RWPE2 (cell line): ENCODE measurements around the gene TTLL3.

Experiments used
- ATAC-seq: fragments of 200-7000 bp; cut with Tn5 transposase; 3 replicates; pipeline ENCODE4 v1.9.1; 2021; ENCODE audit warnings: low read depth
- DNase-seq: peaks from one replicate; pipeline ENCODE4 v3.0.0-alpha.2; 2020; ENCODE audit warnings: low spot score
- H3K27ac ChIP-seq: fragments of 450-650 bp; 2 replicates; pipeline ENCODE4 v1.5.1; 2017; ENCODE audit warnings: mild to moderate bottlenecking; ENCODE audit not compliant: poor library complexity, severe bottlenecking
- H3K27me3 ChIP-seq: fragments of 250-450 bp; sonication (Bioruptor Pico); 2 replicates; pipeline ENCODE4 v1.5.1; 2021; ENCODE audit warnings: mild to moderate bottlenecking, moderate library complexity; ENCODE audit not compliant: insufficient read depth, poor library complexity, severe bottlenecking
- H3K36me3 ChIP-seq: fragments of 250-450 bp; sonication (Bioruptor Pico); 2 replicates; pipeline ENCODE4 v1.5.1; 2020; ENCODE audit warnings: low read depth, mild to moderate bottlenecking, moderate library complexity
- H3K4me1 ChIP-seq: fragments of 250-450 bp; sonication (Bioruptor Pico); 2 replicates; pipeline ENCODE4 v1.5.1; 2021; ENCODE audit warnings: mild to moderate bottlenecking, moderate library complexity; ENCODE audit not compliant: insufficient read depth, poor library complexity, severe bottlenecking
- H3K4me3 ChIP-seq: fragments of 250-450 bp; sonication (Bioruptor Pico); 2 replicates; pipeline ENCODE4 v1.5.1; 2021; ENCODE audit warnings: mild to moderate bottlenecking, moderate library complexity; ENCODE audit not compliant: severe bottlenecking
- H3K9me3 ChIP-seq: fragments of 250-450 bp; sonication (Bioruptor Pico); 2 replicates; pipeline ENCODE4 v1.5.1; 2021; ENCODE audit warnings: mild to moderate bottlenecking, moderate library complexity; ENCODE audit not compliant: severe bottlenecking
- CTCF ChIP-seq: fragments of 450-650 bp; IDR thresholded peaks from one replicate; pipeline ENCODE4 v1.5.1; 2017; ENCODE audit warnings: mild to moderate bottlenecking, moderate library complexity; ENCODE audit not compliant: poor library complexity, severe bottlenecking

The TTLL3 gene

GRCh38 chr3:9806137-9806536 is 3.9 kb upstream of the TTLL3 start:
- ATAC-seq (no peak), DNase-seq (no peak)

GRCh38 chr3:9806688-9807589 is 3.1 kb upstream of the TTLL3 start:
- no peak for TF ChIP-seq CTCF
- Histone ChIP-seq H3K4me3 (no peak overlapping the region), H3K27me3 (no peaks in the 10 kb centered on the region), H3K27ac (no peak overlapping the region), H3K9me3 (no peaks in the 10 kb centered on the region), H3K4me1 (no peaks in the 10 kb centered on the region), H3K36me3 (peaks cover 50% of the 10 kb centered on the region)
- DNase-seq (no peak), ATAC-seq (no peak)

More at GRCh38 chr3:9806137-9806536, 3.9 kb upstream of the TTLL3 start:
- Histone ChIP-seq H3K27me3 (no peaks in the 10 kb centered on the region), H3K4me3 (no peak overlapping the region), H3K27ac (no peak overlapping the region), H3K9me3 (no peaks in the 10 kb centered on the region), H3K36me3 (peaks cover 57% of the 10 kb centered on the region), H3K4me1 (no peaks in the 10 kb centered on the region)
- no peak for TF ChIP-seq CTCF

GRCh38 chr3:9807981-9808344 is 2.1 kb upstream of the TTLL3 start:
- no peak overlapping the region for H3K4me3 ChIP-seq
- no peaks in the 10 kb centered on the region for H3K4me1 ChIP-seq
- peak overlapping the region; percentile 61 for H3K27ac ChIP-seq
- ATAC-seq (no peak), DNase-seq (no peak)
- TF ChIP-seq CTCF: no peak
- no peaks in the 10 kb centered on the region for H3K9me3 ChIP-seq
- H3K36me3 ChIP-seq: peaks cover 44% of the 10 kb centered on the region
- no peaks in the 10 kb centered on the region for H3K27me3 ChIP-seq

- peak overlapping the region; percentile 61 for H3K27ac ChIP-seq
- peaks cover 38% of the 10 kb centered on the region for H3K36me3 ChIP-seq
- no peaks in the 10 kb centered on the region for H3K4me1 ChIP-seq
- peak; percentile 53 for TF ChIP-seq CTCF
- H3K9me3 ChIP-seq: no peaks in the 10 kb centered on the region
- DNase-seq (no peak), ATAC-seq (peak; percentile 60)
- no peaks in the 10 kb centered on the region for H3K27me3 ChIP-seq
- no peak overlapping the region for H3K4me3 ChIP-seq
Observed at GRCh38 chr3:9808345-9809037, 1.6 kb upstream of the TTLL3 start.
